ENCODE results near the gene SESN3. TPM values are rescaled to one million over a fixed set of nuclear protein-coding genes. Genes with fewer than 3 reads are reported as not detected.

Gene SESN3
- total RNA-seq, 1 experiment from 2014 or later, result 34.9 TPM

- TF ChIP-seq ERG (CRISPR knock-in tag; IDR thresholded peaks at IDR 0.05) (no peak), ATF1 (CRISPR knock-in tag; IDR thresholded peaks at IDR 0.05) (no peak), ETV6 (CRISPR knock-in tag; IDR thresholded peaks at IDR 0.05) (no peak), PRRX2 (CRISPR knock-in tag; IDR thresholded peaks at IDR 0.05) (no peak), ZNF219 (CRISPR knock-in tag; IDR thresholded peaks at IDR 0.05; ENCODE audit: borderline replicate concordance) (no peak), ZNF671 (CRISPR knock-in tag; IDR thresholded peaks at IDR 0.05) (no peak)
These were observed 73.2 kb downstream of the SESN3 start (continued) for GRCh38 chr11:95157824-95158223.

GRCh38 chr11:95156916-95157541, 74.0 kb downstream of the SESN3 start:
- H3K9me3 Mint-ChIP-seq, result peaks cover 10% of the 10 kb centered on the region
- POLR2A ChIA-PET, result no interaction called here
- ATAC-seq, result no peak
- DNase-seq (ENCODE audit: low spot score), result no peak
- TF ChIP-seq FOXP1 (CRISPR knock-in tag; IDR thresholded peaks at IDR 0.05; ENCODE audit: borderline replicate concordance) (no peak), NR2C2 (CRISPR knock-in tag; IDR thresholded peaks at IDR 0.05) (no peak), E2F4 (CRISPR knock-in tag; IDR thresholded peaks at IDR 0.05; ENCODE audit: borderline replicate concordance, low read depth) (no peak), ZNF232 (CRISPR knock-in tag; IDR thresholded peaks at IDR 0.05) (no peak), NFATC4 (CRISPR knock-in tag; IDR thresholded peaks at IDR 0.05) (no peak), E2F1 (CRISPR knock-in tag; IDR thresholded peaks at IDR 0.05) (no peak), IRF1 (CRISPR knock-in tag; IDR thresholded peaks at IDR 0.05) (no peak), NFE2L1 (CRISPR knock-in tag; IDR thresholded peaks at IDR 0.05) (no peak), ZNF219 (CRISPR knock-in tag; IDR thresholded peaks at IDR 0.05; ENCODE audit: borderline replicate concordance) (no peak), NFYB (CRISPR knock-in tag; conservative IDR thresholded peaks at IDR 0.05; ENCODE audit: low read depth) (no peak), MAX (CRISPR knock-in tag; IDR thresholded peaks at IDR 0.05) (no peak), SP1 (CRISPR knock-in tag; conservative IDR thresholded peaks at IDR 0.05) (no peak)
- CTCF ChIA-PET, result interaction anchor here (0.6 to 6.3 kb wide), 5 partner anchors 56 to 581 kb away, joined by 3 to 143 read pairs (median 4); no protein-coding TSS in a partner anchor
- H3K4me1 Mint-ChIP-seq, result peaks cover 16% of the 10 kb centered on the region
- peaks cover 8% of the 10 kb centered on the region; the same call in 1 of the 2 replicates for H3K36me3 Mint-ChIP-seq
- H3K27me3 Mint-ChIP-seq (ENCODE audit: low read depth), result peaks cover 1% of the 10 kb centered on the region; the same call in 1 of the 2 replicates
- H3K27ac Mint-ChIP-seq, result no peak overlapping the region
- no peak overlapping the region for H3K4me3 Mint-ChIP-seq

GRCh38 chr11:95156133-95156721, 74.8 kb downstream of the SESN3 start:
- Mint-ChIP-seq H3K36me3 (peaks cover 8% of the 10 kb centered on the region; the same call in 1 of the 2 replicates), H3K27ac (no peak overlapping the region), H3K27me3 (ENCODE audit: low read depth) (peaks cover 2% of the 10 kb centered on the region; the same call in 1 of the 2 replicates), H3K4me1 (peaks cover 20% of the 10 kb centered on the region), H3K9me3 (peaks cover 10% of the 10 kb centered on the region), H3K4me3 (no peak overlapping the region)
- DNase-seq (ENCODE audit: low spot score), result peak; percentile 32
- ChIA-PET POLR2A (no interaction called here), CTCF (interaction anchor here (1.9 to 6.3 kb wide), 3 partner anchors 150 to 582 kb away, joined by 4 to 143 read pairs (median 10); no protein-coding TSS in a partner anchor)
- no peak for TF ChIP-seq ZNF423 (CRISPR knock-in tag; IDR thresholded peaks at IDR 0.05)
- ATAC-seq, result 0 out of 2 replicates have a peak, but pooled peaks have one; percentile 5

All from WTC11 (cell line).